Sigmoid colon (tissue), 7 donors: ENCODE measurements around the gene ARHGAP18. TPM values are rescaled to one million over a fixed set of nuclear protein-coding genes. Genes with fewer than 3 reads are reported as not detected.

Source experiments
- DNase-seq: peaks from one replicate; pipeline ENCODE4 v3.0.0-alpha.2; 2019
- H3K27ac ChIP-seq, 4 donors: fragments of 200-600 bp; sonication (generic); one replicate each; pipeline ENCODE4 v1.5.1; 2016 to 2019; ENCODE audit warnings: mild to moderate bottlenecking in 1 of 4
- H3K27me3 ChIP-seq, 3 donors: fragments of 200-600 bp; sonication (generic); one replicate each; pipeline ENCODE4 v1.5.1; 2019; ENCODE audit warnings: mild to moderate bottlenecking in 1 of 3
- H3K36me3 ChIP-seq, 4 donors: fragments of 200-600 bp; sonication (generic); one replicate each; pipeline ENCODE4 v1.5.1; 2016 to 2019
- H3K4me1 ChIP-seq, 4 donors: fragments of 200-600 bp; sonication (generic); one replicate each; pipeline ENCODE4 v1.5.1; 2017 to 2019
- H3K4me3 ChIP-seq, 4 donors: fragments of 200-600 bp; sonication (generic); one replicate each; pipeline ENCODE4 v1.5.1; 2017 to 2019; ENCODE audit warnings: mild to moderate bottlenecking in 2 of 4, moderate library complexity in 1 of 4
- H3K9me3 ChIP-seq, 4 donors: fragments of 200-600 bp in 3 of 4; sonication (generic) in 3 of 4; one replicate each; pipeline versions ENCODE4 v1.5.1 to v1.6.1; 2013 to 2019
- CTCF ChIP-seq, 4 experiments: fragments of 450-650 bp in 3 of 4; fragments of 200-600 bp in 1 of 4; IDR thresholded peaks; one replicate each; pipeline ENCODE4 v1.5.1; 2016 to 2019; ENCODE audit warnings: antibody characterized with exemption in 4 of 4, mild to moderate bottlenecking in 3 of 4, moderate library complexity in 2 of 4
- EP300 ChIP-seq, 4 donors: sonication (generic); formaldehyde crosslinking; IDR thresholded peaks; one replicate each; pipeline ENCODE4 v1.6.1; 2017; ENCODE audit warnings: antibody characterized with exemption in 4 of 4
- POLR2A ChIP-seq, 2 donors: fragments of 450-650 bp; IDR thresholded peaks; one replicate each; pipeline ENCODE4 v1.6.1; 2016; ENCODE audit warnings: antibody characterized with exemption in 2 of 2, mild to moderate bottlenecking in 2 of 2, moderate library complexity in 2 of 2
- POLR2AphosphoS5 ChIP-seq, 4 donors: sonication (generic); formaldehyde crosslinking; IDR thresholded peaks; one replicate each; pipeline ENCODE4 v1.6.1; 2017; ENCODE audit warnings: antibody characterized with exemption in 4 of 4
- WGBS, 2 donors: extraction: QIAGEN DNeasy Blood & Tissue Kit; methylation state at CpG; one replicate each; pipeline ENCODE4 v1.1.7; 2013; 5-methylcytosine and 5-hydroxymethylcytosine counted together
- intact Hi-C: fragments of 100-400 bp; cut with DNase I; formaldehyde crosslinking; loops from one replicate; pipeline ENCODE4 v1.15.1; 2023
- polyA plus RNA-seq, 3 donors: library from polyadenylated mRNA; stranded (reverse); fragments of 200-250 nt; gene quantifications; one replicate each; pipeline ENCODE4 v1.2.3, GENCODE V29; 2013
- total RNA-seq, 4 donors: library from RNA; depleted of rRNA; stranded (reverse); fragments of >200 nt; gene quantifications; one replicate each; pipeline ENCODE4 v1.1.0, GENCODE V29; 2016
- donor health status: healthy with polysubstance abuse.
- donor health status: Bipolar disorder and iron deficiency.
- donor health status: healthy.

Gene ARHGAP18
- total and polyA plus RNA-seq, 7 donors, result 9.2 to 16.9 (median 10.7) TPM

DNA sequence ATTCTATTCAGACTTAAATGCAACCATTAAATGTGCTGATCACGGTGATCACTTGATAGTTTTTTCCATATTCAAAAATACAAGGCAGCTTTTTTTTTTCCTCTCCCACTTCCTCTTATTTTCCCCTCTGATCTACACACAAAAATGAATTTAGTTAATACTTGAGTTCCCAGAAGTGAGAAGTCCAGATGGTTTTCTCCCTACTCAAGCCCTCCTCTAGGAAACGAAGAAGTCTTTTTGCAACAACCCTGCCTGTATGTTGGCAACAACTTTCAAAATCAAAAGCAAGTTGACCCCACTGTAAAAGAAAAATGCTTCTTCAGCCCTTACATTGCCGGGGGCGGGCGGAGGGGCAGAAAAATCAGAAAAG lies 24.3 kb downstream of the ARHGAP18 start:
- no peak for TF ChIP-seq CTCF (IDR thresholded peaks at IDR 0.05)
- no peak for TF ChIP-seq POLR2AphosphoS5 (IDR thresholded peaks at IDR 0.05)
- TF ChIP-seq EP300 (IDR thresholded peaks at IDR 0.05), result no peak
- no peak for TF ChIP-seq POLR2A (IDR thresholded peaks at IDR 0.05)
- no peak for DNase-seq
- intact Hi-C loops, result no loop called here
- Histone ChIP-seq H3K27me3 (no peaks in the 10 kb centered on the region), H3K36me3 (no peaks in the 10 kb centered on the region), H3K9me3 (no peaks in the 10 kb centered on the region), H3K27ac (peak overlapping the region; percentile 29 to 72 (median 45)), H3K4me3 (no peak overlapping the region), H3K4me1 (peaks cover 0 to 4% (median 0%) of the 10 kb centered on the region in 4 donors)
- WGBS, 2 donors, result 76 to 88% methylated on average over 5 of the region's 5 CpGs

DNA sequence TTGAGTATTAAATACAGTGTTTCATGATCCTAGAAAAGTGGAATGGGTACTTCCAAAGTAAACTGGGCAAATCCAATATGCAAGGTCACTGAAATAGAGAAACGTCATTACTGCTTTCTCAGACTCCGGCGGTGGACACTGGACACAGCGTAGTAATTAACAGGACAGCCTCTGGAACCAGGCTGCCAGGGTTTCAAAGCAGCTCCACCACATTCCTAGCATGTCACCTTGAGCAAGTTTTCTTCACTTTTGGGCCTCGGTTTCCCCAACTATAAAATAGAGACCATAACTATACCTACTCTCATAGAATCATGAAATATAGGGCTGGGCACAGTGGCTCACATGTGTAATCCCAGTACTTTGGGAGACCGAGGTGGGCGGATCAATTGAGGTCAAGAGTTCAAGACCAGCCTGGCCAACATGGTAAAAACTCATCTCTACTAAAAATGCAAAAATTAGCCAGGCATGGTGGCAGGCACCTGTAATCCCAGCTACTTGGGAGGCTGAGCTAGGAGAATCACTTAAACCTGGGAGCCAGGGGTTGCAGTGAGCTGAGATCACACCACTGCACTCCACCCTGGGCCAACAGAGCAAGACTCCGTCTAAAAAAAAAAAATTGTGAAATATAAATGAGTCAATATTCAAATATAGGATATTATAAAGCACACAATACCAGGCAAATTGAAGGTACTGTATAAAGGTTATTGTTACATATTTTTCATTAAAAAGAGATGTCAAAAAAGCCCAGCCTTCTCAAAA lies 24.9 kb downstream of the ARHGAP18 start:
- peak overlapping the region; percentile 5 to 72 (median 45) for H3K27ac ChIP-seq

GRCh38 chr6:129684323-129684884 lies 25.6 kb downstream of the ARHGAP18 start:
- Histone ChIP-seq H3K4me3 (no peak overlapping the region), H3K36me3 (no peaks in the 10 kb centered on the region), H3K4me1 (peaks cover 0 to 4% (median 0%) of the 10 kb centered on the region in 4 donors), H3K9me3 (no peaks in the 10 kb centered on the region), H3K27me3 (no peaks in the 10 kb centered on the region), H3K27ac (peak overlapping the region in 3 of 4 donors; percentile 35 to 72 (median 55))
- no peak for TF ChIP-seq EP300 (IDR thresholded peaks at IDR 0.05)
- no peak for TF ChIP-seq POLR2A (IDR thresholded peaks at IDR 0.05)
- no peak for TF ChIP-seq CTCF (IDR thresholded peaks at IDR 0.05)
- TF ChIP-seq POLR2AphosphoS5 (IDR thresholded peaks at IDR 0.05), result no peak
- intact Hi-C loops, result no loop called here
- WGBS, 2 donors, result 79 to 82% methylated on average over 6 of the region's 6 CpGs
- no peak for DNase-seq

More for the DNA sequence above, 24.9 kb downstream of the ARHGAP18 start:
- intact Hi-C loops, result no loop called here
- Histone ChIP-seq H3K9me3 (no peaks in the 10 kb centered on the region), H3K36me3 (no peaks in the 10 kb centered on the region), H3K27me3 (no peaks in the 10 kb centered on the region), H3K4me1 (peaks cover 0 to 4% (median 0%) of the 10 kb centered on the region in 4 donors), H3K4me3 (no peak overlapping the region)
- 86 to 87% methylated on average over 8 of the region's 8 CpGs for WGBS, 2 donors
- TF ChIP-seq EP300 (IDR thresholded peaks at IDR 0.05), result no peak
- no peak for TF ChIP-seq CTCF (IDR thresholded peaks at IDR 0.05)
- TF ChIP-seq POLR2A (IDR thresholded peaks at IDR 0.05), result no peak
- TF ChIP-seq POLR2AphosphoS5 (IDR thresholded peaks at IDR 0.05), result no peak
- DNase-seq, result no peak

DNA sequence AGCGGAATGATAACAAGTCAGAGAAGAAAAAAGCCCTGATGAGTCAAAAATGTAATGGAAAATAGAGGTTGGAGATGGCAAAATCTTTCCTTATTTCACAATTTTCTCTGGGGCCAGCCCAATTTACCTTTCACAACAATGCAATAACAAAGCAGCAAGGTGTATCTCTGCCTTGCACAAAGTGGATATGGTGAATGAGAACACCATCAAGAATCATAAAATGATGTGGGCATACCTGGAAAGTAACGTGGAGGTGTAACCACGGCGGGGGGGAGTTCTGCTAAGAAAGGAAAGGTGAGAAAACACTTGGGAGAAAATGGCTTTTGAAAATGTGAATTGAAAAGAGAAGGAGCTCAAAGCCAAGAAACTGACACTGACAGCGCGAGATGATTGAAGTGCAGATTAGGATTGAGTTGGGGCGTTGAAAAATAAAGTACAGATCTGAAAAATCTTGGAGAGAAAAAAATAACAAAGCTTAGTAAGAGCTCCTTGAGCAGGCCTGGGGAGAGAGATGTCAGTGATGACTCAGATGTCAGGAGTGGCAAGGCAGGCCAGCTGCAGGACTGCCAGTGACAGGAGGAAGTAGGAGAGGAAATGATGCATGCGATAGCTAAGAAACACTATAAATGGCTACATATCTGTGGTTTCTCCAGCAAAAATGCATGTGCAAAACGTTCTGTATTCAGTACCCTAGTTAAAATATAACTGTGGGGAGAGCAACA lies 26.2 kb downstream of the ARHGAP18 start:
- intact Hi-C loops, result no loop called here
- 25 to 37% methylated on average over 9 of the region's 9 CpGs for WGBS, 2 donors
- H3K36me3 ChIP-seq, result no peaks in the 10 kb centered on the region
- DNase-seq, result peak; percentile 90
- H3K27ac ChIP-seq, result peak overlapping the region; percentile 35 to 72 (median 59)
- no peak overlapping the region for H3K4me3 ChIP-seq
- peaks cover 0 to 4% (median 0%) of the 10 kb centered on the region in 4 donors for H3K4me1 ChIP-seq
- TF ChIP-seq EP300 (IDR thresholded peaks at IDR 0.05) (peak in 2 of 4 donors; percentile 64 to 67), CTCF (IDR thresholded peaks at IDR 0.05) (no peak), POLR2A (IDR thresholded peaks at IDR 0.05) (no peak), POLR2AphosphoS5 (IDR thresholded peaks at IDR 0.05) (peak; percentile 6 to 79 (median 47))
- H3K9me3 ChIP-seq, result no peaks in the 10 kb centered on the region
- no peaks in the 10 kb centered on the region for H3K27me3 ChIP-seq
